Measurements from ENCODE around the gene DNAI2.
A peak's percentile ranks its signal among the peaks of the same experiment; 100 is the strongest.
"Not testable (repeated sequence)": the region's sequence is repeated elsewhere in the genome, so short reads cannot be mapped to it uniquely, and the experiment has no call there.

The DNAI2 gene

DNA sequence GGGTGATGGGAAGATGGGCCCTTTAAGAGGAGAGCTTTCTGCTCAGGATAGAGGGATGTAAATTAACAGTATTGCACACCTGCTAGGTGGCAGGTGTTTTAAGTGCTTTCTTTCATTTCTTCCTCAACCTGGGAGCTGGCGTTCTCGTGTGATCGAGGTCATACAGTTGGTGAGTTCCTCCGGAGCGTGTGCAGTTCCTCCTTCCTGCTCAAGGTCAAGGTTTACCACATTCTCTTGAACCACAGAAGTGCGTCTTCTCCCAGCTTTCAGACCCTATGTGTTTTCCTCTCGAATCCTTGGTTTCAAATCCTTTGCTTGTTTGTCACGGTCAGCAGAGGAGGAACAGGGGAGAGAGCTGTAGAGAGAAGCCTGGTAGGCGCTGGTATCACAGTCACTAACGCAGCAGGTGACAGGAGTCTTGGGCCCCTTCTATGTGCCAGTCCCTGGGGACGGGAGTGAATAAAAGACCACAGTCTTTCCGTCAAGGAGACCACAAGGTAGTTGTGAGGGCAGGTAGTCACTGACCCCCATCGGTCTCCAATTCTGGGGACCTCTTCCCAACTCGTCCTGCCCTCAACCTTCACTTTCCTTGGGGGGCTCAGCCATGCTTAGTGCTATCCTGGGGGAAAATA is 791 bp downstream of the DNAI2 start:
- no peak for DNase-seq (ENCODE audit: low read depth in 3 of 3)

DNA sequence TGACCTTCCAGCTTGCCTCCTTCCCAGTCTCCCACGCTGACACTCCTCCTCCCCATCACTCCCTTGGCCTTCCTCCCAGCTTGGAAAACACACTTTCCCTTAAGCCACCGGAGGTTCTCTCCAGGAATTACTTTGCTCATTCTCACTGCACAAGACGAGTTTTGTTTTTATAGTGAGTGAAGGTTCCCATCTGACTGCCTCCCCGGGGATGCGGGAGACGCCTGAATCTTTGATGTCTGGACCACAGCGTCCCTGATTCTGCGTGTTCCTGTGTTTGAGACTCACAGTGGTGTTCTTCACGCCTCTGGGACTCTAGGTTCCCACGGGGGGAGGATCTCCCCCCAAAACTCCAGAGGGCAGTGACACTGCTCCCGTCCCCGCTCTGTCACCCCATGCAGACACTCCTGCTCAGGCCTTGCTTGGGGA is 2.0 kb downstream of the DNAI2 start:
- no peak for DNase-seq (ENCODE audit: low read depth in 3 of 3)

DNA sequence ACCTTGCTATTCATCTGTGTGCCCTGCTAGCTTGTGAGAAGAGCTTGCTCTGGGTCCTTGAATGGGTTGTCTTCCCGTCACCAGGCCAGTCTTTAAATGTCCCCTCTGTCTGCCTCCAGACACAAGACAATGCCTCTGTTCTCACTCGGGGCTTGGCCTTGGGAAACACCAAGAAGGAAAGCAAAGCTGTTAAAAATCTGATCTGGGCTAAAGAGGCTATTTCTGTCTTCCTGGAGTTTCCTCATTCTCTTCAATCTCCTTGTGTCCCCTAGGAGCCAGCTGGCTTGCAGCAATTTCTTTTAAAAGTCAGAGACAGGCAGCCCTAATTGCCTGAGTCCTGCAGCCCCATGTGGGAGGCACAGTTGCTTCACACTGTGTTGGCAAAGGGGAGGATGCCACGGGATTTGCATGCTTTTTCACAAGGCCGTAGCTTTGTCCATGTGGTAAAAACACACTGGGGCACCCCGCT is 2.5 kb downstream of the DNAI2 start:
- no peak for DNase-seq (ENCODE audit: low read depth in 3 of 3)

DNA sequence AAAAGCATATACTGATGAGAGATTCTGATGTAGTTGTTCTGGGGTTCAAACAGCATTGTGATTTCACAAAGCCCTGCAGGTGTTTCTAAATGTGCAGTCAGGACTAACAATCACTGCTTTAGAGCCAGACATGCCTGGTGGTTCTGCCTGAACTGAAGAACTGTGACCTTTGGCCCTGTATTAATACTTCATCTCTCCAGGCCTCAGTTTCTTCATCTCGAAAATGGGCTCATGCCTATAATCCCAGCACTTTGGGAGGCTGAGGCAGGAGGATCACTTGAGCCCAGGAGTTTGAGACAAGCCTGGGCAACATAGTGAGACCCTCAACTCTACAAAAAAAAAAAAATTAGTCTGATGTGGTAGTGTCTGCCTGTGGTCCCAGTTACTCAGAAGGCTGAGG is 3.9 kb downstream of the DNAI2 start:
- no peak for DNase-seq (ENCODE audit: low read depth in 3 of 3)

DNA sequence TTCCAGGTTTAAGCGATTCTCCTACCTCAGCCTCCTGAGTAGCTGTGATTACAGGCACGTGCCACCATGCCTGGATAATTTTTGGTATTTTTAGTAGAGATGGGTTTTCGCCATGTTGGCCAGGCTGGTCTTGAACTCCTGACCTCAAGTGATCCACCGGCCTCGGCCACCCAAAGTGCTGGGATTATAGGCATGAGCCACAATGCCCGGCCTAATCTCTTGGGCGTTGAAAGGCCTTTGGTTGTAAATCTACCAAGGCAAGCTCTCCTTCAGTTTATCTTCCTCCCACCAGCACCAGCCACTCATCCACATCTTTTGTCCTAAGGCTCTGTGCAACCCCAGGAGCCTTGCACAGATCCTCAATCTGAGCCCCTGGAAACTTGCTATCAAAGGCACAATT is 5.6 kb downstream of the DNAI2 start:
- DNase-seq (ENCODE audit: low read depth in 3 of 3) = not testable (repeated sequence)

DNA sequence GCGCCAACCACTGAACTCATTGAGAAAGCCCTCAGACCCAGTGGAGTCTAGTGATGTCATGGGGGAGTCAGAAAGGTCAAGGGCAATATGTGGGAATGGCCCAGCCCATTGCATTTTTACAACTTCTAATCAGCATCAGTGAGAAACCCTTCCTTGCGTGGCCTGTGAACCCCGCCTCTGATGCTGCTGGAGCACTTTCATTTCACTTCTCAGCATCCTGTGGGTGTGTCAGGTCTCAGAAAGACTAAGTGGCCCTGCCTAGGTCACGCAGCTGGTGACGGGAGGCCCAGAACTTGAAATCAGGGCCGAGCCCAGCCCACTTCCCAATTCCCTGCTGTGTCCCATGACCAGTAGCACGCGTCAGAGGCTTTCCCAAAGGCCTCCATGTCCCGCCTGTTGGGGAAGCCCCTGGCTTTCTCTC is 6.1 kb downstream of the DNAI2 start:
- DNase-seq (ENCODE audit: low read depth in 3 of 3) = peak in 2 of 3 donors; percentile 47 to 52

DNA sequence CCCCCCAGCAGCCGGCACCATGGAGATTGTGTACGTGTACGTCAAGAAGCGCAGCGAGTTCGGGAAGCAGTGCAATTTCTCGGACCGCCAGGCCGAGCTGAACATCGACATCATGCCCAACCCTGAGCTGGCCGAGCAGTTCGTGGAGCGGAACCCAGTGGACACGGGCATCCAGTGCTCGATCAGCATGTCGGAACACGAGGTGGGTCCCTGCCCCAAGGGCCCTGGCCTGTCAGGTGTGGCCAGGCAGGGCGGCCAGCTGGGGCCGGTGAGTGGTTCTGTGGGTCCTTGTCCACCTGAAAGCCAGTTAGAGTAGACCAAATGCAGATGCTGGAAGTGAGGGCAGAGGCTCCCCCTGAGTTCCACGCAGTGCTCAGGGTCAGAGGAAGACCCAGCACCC is 7.8 kb downstream of the DNAI2 start:
- DNase-seq (ENCODE audit: low read depth in 3 of 3) = no peak

DNA sequence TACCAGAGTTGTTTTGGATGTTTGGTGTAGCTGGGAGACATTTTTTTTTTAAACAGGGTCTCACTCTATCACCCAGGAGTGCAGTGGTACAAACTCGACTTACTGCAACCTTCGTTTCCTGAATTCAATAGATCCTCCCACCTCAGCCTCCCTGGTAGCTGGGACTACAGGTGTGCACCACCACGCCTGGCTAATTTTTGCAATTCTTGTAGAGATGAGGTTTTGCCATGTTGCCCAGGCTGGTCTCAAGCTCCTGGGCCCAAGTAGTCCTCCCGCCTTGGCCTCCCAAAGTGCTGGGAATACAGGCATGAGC is 8.2 kb downstream of the DNAI2 start:
- not testable (repeated sequence) for DNase-seq (ENCODE audit: low read depth in 3 of 3)

DNA sequence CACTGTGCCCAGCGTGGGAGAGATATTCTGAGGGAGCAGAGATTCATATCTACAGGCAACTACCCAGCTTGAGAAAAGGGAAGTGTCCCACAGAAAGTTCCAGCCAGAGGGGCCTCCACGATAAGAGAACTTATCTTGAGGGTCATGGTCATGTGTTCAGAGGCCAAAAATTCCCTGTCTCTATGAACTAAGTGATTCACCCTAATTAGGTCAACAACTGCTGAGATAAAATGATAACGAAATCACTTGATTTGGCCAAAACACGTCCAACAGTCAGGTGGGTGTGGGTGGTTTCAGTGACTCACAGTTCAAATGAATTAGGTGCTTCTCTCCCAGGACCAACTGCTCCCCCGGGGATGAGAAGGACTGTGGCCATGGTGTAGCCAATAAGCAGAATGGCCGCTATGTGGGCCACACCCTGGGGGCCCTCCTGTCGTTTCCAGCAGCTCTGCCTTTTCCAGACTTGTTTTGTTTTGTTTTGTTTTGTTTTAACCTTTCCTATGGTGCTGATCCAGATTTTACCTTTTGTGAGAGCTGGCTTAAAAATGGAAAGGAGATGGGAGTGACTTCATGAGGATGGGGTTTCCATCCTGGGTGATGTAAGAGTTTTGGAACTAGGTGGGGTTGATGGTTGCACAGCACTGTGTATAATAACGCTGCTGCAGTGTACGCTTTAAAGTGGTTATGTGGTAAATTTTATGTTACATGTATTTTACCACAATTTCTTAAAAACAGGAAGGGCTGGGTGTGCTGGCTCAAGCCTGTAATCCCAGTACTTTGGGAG is 8.7 kb downstream of the DNAI2 start:
- DNase-seq (ENCODE audit: low read depth in 3 of 3) = peak; percentile 31 to 66 (median 53)

DNA sequence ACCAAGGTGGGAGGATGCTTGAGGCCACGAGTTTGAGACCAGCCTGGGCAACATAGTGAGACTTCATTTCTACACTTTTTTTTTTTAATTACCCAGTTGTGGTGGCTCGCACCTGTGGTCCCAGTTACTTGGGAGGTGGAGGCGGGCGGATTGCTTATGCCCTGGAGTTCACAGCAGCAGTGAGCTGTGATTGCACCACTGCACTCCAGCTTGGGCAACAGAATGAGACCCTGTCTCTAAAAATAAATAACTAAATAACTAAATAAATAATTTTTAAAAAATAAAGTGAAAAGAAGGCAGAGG is 9.3 kb downstream of the DNAI2 start:
- DNase-seq (ENCODE audit: low read depth in 3 of 3) = no peak

DNA sequence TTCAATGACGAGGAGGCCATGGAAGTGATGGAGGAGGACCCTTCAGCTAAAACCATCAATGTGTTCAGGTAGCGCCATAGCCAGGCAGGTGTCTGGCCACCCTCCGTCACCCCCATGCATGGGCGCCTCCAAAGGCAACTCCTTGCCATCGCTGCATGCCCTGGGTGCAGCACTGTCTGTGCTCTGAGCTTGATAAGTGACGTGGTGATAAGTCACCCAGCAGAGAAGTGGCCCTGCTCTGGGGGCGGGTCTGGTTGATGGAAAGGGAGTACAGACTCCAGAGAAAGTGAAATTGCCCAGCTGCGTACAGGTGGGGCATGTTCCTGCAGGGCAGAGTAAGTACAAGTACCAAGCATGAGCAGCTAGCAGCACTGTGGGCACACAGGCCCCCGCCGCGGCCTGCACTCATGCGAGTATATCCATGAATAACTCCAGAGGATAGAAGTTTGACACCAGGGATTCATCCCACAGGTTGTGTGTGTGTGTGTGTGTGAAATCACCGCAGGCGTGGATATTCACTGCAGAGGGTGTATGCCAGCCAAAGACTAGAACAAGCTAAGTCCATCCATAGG is 13.1 kb downstream of the DNAI2 start:
- DNase-seq (ENCODE audit: low read depth in 3 of 3) = no peak

DNA sequence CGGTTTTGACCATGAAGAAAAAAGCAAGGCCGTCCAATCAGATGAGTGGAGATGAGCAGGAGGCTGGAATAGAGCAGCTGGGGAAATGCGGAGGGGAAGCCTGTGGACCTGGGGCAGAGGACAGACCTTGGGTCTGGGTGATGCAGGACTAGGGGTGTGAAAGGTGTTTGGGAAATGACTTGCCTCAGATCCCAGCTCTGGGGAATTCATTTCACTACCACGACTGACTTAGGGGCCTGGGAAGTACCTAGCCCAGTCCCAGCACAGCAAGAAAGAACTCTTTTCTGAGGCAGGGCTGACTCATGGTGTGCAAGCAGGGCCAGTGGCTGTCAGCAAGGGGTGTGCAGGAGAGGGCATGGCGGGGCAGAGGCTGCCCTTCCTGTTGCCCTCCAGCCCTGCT is 14.8 kb downstream of the DNAI2 start:
- peak in 2 of 3 donors; percentile 38 to 47 for DNase-seq (ENCODE audit: low read depth in 3 of 3)

DNA sequence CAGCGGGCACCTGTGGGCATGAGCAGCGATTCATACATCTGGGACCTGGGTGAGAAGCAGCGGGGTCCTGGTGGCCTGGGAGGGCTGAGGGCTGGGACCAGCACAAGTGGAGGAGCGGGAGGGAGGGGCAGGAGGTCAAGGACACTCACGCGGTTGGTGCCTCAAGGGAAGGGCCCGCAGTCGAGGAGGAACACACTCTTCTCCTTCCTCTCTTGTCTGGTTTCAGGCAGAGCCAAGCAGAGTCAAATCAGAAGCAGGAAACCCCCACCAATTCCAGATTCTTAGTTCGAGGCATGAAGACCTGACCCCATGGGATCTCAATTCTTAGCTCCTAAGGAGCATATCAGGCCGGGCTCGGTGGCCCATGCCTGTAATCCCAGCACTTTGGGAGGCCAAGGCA is 15.7 kb downstream of the DNAI2 start:
- no peak for DNase-seq (ENCODE audit: low read depth in 3 of 3)

DNA sequence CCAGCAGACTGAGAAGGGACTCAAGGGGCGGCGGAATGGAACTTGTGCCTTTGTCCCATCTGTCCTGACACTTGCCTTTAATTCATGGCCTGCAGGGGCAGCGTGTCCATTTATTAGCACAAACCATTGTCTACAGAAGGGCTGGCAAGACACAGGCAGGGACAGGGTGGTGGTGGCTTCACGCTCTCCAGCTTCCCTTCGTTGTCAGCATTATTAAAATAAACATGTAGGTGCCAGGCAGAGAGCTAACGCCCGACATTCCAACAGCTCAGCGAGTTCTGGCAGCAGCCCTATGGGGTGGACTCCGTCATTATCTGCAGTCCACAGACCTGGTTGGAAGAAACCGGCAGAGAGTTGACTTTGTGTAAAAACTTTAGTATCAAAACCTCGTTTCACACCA is 16.3 kb downstream of the DNAI2 start:
- DNase-seq (ENCODE audit: low read depth in 3 of 3) = no peak

DNA sequence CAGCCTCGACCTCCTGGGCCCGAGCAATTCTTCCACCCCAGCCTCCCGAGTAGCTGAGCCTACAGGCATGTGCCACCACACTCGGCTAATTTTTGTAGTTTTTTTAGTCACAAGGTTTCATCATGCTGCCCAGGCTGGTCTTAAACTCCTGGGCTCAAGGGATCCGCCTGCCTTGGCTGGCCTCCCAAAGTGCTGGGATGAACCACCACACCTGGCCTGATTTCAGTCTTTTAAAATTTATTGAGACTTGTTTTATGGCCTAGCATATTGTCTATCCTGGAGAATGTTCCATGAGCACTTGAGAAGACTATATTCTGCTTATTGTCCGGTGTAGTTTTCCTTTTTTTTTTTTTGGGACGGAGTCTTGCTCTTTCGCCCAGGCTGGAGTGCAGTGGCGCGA is 18.5 kb downstream of the DNAI2 start:
- no peak for DNase-seq (ENCODE audit: low read depth in 3 of 3)

DNA sequence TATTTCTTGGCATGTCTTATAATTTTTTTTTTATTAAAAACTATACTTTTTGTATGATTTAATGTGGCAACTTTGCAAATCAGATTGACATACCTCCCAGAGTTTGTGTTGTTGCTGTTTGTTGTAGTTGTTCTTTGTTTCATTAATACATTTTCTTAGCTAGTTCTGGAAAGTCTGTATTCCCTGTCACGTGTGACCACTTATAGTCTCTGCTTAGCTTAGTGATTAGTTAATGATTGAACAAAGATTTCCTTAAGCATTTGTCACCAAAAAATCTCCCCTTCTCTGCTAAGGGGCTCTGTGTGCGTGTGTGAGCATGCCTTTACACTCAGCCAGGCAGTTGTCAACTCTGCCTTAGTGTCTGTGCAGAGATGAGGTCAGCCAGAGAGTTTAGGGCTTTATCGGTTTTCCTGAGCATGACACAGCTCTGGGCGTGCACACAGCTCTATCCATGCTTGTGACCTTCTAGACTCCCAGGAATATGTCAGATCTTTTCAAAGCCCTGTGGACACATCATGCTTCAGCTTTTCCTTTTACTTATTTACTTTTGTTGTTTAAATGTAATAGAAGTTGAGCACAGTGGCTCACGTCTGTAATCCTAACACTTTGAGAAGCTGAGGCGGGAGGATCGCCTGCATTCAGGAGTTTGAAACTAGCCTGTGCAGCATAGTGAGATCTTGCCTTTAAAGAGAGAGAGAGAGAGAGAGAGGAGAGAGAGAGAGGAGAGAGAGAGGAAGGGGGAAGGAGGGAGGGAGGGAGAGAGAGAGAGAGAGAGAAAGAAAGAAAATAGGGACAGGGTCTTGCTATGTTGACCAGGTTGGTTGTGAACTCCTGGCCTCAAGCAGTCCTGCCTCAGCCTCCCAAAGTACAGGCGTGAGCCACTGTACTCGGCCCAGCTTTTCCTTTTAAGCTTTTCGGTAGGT is 21.9 kb downstream of the DNAI2 start:
- DNase-seq (ENCODE audit: low read depth in 3 of 3) = no peak

DNA sequence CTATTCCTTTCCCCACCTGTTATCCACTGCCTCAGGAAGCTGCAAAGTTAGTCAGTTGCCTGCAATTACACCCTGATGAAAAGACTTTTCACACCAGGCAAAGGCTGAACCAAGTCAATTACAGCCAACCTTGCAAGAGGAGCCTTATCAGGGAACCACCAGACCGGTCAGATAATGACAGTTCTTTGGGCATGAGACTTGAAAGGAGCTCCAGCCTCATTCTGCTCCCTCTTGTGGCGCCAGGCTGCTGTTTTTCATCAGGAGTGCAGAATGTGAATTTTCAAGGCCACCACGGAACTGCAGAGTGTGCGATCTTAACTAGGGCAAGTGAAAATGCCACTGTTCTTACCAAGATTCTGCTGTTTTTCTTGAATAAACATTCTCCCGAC is 22.5 kb downstream of the DNAI2 start:
- no peak for DNase-seq (ENCODE audit: low read depth in 3 of 3)

DNA sequence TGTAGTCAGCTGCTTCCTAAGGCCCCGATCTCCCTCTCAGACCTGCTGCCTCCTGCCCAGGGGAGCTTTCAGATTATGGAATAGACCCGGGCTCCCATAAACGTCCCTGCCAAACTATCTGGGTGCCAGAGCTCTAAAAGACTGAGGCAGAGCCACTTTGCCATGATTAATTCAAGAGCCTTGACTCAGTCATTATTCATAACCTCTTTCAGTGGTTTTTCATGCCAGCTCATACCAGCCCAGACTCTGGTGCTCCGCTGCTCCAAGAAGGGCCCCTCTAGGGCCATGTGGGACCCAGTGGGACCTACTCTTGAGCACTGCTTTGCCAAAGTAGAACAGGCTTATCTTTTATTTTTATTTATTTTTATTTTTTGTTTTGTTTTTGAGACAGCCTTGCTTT is 23.9 kb downstream of the DNAI2 start:
- DNase-seq (ENCODE audit: low read depth in 3 of 3) = peak in 2 of 3 donors; percentile 32 to 52

DNA sequence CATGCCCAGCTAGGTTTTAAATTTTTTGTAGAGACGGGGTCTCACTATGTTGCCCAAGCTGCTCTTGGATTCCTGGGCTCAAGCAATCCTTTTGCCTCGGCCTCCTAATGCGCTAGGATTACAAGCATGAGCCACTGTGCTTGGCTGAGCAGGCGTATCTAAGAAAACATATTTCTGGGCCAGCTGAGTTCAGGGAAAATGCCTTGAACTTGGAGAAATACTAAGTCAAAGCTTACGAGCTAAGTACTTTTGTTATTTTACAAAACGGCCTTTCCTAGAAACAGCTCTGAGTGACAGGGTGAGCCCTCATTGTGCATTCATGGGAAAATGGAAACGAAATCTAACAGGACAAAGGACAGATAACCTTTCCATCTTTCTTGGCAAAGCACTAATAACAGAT is 24.7 kb downstream of the DNAI2 start:
- DNase-seq (ENCODE audit: low read depth in 3 of 3) = no peak

DNA sequence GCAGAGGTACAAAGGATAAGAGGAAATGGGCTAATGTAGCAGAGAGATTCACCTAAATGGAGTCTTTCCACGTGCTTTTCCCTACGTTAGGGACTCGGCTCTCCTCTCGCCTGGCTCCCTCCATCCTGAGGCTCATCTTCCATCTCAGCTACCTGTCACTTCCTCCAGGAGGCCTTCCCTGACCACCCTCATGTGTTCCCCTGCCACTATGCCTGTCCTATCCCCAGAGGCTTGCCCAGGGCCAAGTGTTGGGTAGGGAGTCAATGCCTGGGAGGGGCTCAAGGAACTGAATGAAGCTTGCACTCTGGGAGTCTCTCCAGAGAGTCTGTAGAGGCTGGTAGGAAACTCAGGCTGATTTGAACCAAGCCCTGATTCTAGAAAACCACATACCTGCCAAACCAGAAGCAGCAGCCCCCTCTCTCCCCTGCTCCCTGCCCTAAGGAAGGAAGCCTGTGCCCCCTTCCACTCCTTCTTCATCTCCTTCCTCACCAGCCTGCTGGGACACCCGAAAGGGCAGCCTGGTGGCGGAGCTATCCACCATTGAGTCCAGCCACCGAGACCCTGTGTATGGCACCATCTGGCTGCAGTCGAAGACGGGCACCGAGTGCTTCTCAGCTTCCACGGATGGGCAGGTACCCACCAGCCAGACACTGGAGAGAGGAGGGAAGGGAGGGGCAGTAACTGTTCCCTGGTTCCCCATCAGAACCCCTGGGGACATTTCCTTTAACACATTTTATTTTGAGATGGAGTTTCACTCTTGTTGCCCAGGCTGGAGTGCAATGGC is 25.4 kb downstream of the DNAI2 start:
- no peak for DNase-seq (ENCODE audit: low read depth in 3 of 3)

DNA sequence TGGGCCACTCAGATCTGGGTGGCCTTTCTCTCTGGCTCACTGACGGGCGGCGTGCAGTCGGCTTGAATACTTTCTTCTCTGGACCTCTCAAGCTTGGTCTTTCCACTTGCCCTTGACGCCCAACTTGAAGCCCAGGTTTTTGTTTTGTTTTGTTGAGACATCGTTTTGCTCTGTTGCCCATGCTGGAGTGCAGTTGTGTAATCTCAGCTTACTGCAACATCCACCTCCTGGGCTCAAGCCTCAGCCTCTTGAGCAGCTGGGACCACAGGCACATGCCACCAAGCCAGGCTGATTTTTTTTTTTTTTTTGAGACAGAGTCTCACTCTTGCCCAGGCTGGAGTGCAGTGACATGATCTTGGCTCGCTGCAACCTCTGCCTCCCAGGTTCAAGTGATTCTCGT is 29.3 kb downstream of the DNAI2 start:
- DNase-seq (ENCODE audit: low read depth in 3 of 3) = no peak

DNA sequence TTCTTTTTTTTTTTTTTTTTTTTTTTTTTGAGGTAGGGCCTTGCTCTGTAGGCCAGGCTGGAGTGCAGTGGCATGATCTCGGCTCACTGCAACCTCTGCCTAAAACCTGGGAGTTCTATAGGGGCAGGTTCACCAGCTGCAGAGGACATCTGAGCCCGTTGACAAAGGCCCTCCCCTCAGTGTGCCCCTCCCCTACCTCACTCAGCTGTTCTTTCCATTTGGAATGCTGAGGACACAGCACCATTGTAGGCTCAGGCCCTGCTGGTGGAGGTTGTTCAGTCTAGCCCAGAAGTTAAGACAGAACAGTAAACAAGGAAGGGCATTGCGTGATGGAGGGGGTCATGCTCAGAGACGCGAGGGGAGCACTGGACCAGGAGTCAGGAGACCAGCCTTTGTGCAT is 30.1 kb downstream of the DNAI2 start:
- DNase-seq (ENCODE audit: low read depth in 3 of 3) = no peak

Measured in stimulated activated CD4-positive, alpha-beta T cell treated with anti-CD3 and anti-CD28 coated beads, TNF-alpha, amount 100 ng/mL, for 48 hours (primary cell).